Stimulated activated CD4-positive, alpha-beta T cell treated with anti-CD3 and anti-CD28 coated beads, Interleukin-4, amount 100 ng/mL, for 48 hours (primary cell): ENCODE measurements around the gene UBB.

Experiments
- DNase-seq, 2 donors: peaks; one replicate each; pipeline ENCODE4 v3.0.0-alpha.2; 2020; ENCODE audit warnings: low read depth in 2 of 2

UBB gene

GRCh38 chr17:16417896-16418684 is 37.2 kb downstream of the UBB start:
- DNase-seq: no peak

GRCh38 chr17:16418685-16419068 is 37.8 kb downstream of the UBB start:
- no peak for DNase-seq

GRCh38 chr17:16419074-16419928 is 38.4 kb downstream of the UBB start:
- DNase-seq: peak in 1 of 2 donors; percentile 64

DNA sequence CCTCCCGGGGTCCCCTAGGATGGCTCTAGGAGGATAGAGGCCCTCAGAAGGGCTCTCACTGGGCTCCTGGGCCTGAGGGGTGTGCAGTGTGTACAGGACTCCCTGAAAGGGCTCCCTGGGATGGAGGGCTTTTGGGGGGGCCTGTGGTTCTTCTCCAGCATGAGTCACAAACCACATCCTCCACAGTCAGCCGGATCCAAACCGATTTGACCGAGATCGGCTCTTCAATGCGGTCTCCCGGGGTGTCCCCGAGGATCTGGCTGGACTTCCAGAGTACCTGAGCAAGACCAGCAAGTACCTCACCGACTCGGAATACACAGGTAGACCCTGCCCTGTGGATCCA is 39.0 kb downstream of the UBB start:
- DNase-seq: no peak

GRCh38 chr17:16422416-16422815 is 41.5 kb downstream of the UBB start:
- DNase-seq: no peak

DNA sequence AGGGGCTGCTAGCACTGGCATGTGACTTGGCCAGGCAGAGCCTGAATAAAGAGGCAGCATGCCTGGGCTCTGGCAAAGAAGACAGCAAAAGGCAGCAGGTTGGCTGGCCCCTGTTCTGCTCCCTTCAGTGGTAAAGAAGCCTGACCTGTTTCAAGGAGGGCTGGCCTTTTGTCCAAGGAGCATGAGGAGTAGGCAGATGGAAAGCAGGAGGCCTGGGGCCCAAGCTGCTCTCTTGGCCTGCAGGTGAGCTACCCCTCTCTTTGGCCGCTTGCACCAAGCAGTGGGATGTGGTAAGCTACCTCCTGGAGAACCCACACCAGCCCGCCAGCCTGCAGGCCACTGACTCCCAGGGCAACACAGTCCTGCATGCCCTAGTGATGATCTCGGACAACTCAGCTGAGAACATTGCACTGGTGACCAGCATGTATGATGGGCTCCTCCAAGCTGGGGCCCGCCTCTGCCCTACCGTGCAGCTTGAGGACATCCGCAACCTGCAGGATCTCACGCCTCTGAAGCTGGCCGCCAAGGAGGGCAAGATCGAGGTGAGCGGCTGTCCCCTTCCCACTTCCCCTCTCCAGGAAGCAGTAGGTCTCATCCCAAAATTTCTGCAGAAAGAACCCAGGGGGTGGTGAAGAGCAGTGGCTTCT is 42.5 kb downstream of the UBB start:
- no peak for DNase-seq

DNA sequence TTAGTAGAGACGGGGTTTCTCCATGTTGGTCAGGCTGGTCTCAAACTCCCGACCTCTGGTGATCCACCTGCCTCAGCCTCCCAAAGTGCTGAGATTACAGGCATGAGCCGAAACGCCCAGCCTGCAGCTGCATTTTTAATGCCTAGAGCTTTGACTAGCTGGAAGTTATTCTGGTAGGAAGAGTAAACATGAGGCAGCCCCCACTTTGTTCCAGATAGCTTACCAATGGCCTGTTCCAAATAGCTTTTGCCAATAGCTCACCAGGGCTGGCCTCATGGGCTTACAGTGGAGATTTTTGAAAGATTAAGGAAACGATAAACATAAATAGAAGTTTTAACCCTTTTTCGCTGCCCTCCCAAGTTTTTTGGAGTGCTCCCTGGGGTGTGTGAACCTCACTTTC is 44.3 kb downstream of the UBB start:
- no peak for DNase-seq

DNA sequence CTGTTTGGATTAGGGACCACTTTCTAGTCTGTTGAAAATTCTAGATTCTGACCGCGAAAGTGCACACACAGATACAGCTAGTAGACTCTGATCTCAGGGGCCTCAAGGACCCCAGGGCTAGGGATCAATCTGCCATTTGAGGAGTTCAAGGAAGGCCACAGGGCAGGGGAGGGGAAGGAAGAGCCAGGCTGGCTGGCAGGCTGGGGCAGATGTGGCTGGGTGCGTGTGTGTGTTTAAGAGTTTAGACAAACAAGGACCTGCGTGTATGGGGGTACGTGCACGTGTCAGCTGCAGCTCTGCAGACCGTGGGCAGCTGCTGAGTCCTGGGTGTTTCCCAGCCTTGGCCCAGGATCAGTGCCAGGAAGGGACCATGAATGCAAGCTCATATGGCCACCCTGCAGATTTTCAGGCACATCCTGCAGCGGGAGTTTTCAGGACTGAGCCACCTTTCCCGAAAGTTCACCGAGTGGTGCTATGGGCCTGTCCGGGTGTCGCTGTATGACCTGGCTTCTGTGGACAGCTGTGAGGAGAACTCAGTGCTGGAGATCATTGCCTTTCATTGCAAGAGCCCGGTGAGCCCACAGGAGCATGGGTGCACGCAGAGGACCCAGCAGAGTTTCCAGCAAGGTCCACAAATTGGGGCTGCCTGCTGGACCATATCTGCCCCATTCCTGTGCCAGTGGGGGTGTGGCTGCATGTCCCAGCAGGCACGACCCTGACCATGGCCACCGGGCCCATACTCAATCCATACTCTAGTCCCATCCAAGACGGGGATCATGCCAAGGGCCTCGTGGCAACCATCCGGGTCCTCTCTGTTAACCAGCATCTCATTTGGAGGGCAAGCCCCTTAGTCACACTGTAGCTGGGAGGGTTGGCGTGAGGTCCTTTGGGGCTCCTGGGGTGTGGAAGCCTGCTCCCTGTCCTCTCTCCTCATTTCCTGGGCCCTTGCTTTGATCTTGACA is 45.1 kb downstream of the UBB start:
- no peak for DNase-seq

GRCh38 chr17:16427020-16427419 is 46.1 kb downstream of the UBB start:
- DNase-seq: no peak

GRCh38 chr17:16428098-16428882 is 47.4 kb downstream of the UBB start:
- no peak for DNase-seq

DNA sequence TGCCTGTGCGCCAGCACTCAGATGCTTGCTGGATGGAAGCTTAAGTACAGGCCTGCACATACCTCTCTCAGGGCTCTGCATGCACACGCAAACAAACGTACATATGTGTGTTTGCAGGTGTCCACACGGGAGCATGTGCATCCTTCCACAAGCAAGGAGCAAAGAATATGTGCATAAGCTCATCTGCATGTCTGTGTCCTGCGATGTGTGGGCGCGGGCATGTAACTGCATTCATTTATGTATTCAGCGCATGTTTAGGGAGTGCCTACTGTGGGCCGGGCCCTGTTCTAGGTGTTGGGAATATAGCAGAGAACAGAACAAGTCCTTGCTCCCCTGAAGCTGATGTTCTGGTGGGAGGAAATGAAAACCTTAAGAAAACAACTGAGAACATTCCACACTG is 48.2 kb downstream of the UBB start:
- no peak for DNase-seq

DNA sequence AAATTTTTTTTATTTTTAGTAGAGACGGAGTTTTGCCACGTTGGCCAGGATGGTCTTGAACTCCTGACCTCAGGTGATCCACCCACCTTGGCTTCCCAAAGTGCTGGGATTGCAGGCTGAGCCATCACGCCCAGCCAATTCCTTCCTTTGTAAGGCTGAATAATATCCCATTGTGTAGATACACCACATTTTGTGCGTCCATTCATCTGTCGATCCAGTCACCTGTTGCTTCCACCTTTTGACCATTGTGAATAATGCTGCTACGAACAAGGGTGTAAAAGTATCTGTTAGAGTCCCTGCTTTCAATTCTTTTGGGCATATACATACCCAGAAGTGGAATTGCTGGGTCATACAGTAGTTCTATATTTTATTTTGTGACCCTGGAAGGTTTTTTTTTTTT is 49.8 kb downstream of the UBB start:
- no peak for DNase-seq

GRCh38 chr17:16432017-16432416 is 51.1 kb downstream of the UBB start:
- DNase-seq: no peak
